HT-29 (cell line): ENCODE results near the gene SNX13. TPM values are rescaled to one million over a fixed set of nuclear protein-coding genes. Genes with fewer than 3 reads are reported as not detected.
A peak's percentile ranks its signal among the peaks of the same experiment; 100 is the strongest.

Experiments used
- DNase-seq: peaks from one replicate; pipeline ENCODE4 v3.0.0-alpha.2; 2015; ENCODE audit warnings: low spot score
- total RNA-seq: library from RNA; depleted of rRNA; stranded (reverse); fragments of >200 nt; shearing (Covaris generic); gene quantifications from 2 replicates; pipeline ENCODE4 v1.2.3, GENCODE V29; 2014; rRNA removed

SNX13 gene, protein sequence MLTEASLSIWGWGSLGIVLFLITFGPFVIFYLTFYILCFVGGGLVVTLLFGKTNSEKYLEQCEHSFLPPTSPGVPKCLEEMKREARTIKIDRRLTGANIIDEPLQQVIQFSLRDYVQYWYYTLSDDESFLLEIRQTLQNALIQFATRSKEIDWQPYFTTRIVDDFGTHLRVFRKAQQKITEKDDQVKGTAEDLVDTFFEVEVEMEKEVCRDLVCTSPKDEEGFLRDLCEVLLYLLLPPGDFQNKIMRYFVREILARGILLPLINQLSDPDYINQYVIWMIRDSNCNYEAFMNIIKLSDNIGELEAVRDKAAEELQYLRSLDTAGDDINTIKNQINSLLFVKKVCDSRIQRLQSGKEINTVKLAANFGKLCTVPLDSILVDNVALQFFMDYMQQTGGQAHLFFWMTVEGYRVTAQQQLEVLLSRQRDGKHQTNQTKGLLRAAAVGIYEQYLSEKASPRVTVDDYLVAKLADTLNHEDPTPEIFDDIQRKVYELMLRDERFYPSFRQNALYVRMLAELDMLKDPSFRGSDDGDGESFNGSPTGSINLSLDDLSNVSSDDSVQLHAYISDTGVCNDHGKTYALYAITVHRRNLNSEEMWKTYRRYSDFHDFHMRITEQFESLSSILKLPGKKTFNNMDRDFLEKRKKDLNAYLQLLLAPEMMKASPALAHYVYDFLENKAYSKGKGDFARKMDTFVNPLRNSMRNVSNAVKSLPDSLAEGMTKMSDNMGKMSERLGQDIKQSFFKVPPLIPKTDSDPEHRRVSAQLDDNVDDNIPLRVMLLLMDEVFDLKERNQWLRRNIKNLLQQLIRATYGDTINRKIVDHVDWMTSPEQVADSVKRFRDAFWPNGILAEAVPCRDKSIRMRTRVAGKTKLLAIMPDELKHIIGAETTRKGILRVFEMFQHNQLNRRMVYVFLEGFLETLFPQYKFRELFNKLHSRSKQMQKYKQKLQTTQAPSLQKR
- total RNA-seq, result 22.7 and 23.5 TPM in 2 replicates

GRCh38 chr7:17940302-17940883 is at the start of gene SNX13:
SNX13 (minus strand) TSS chr7:17940494; CDS start chr7:17940295, 199 bp downstream.
- DNase-seq, result peak; percentile 94

- no peak for DNase-seq
These were observed 49.3 kb upstream of the SNX13 start for GRCh38 chr7:17989546-17989945.

DNA sequence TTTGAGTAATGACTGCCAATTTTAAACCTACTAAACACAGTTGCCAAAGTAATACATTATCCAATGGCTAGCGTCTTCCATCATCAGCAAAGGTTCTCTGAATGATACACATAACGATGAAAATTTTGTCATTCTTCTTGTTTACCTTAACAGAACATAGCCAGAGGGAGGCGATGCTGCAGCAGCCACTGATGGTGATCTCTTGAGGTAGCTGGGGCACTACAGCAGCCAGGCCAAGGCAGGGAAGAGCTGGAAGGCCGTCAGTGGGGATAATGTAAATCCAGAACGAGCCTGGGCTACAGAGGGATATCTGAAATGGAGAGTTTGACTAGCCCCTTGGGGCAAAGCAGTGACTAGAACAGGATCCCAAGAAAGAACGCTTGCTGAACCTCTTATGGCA is 48.6 kb upstream of the SNX13 start:
- DNase-seq, result no peak

GRCh38 chr7:17988141-17988540 is 47.8 kb upstream of the SNX13 start:
- no peak for DNase-seq

GRCh38 chr7:17986851-17987250 is 46.6 kb upstream of the SNX13 start:
- no peak for DNase-seq

DNA sequence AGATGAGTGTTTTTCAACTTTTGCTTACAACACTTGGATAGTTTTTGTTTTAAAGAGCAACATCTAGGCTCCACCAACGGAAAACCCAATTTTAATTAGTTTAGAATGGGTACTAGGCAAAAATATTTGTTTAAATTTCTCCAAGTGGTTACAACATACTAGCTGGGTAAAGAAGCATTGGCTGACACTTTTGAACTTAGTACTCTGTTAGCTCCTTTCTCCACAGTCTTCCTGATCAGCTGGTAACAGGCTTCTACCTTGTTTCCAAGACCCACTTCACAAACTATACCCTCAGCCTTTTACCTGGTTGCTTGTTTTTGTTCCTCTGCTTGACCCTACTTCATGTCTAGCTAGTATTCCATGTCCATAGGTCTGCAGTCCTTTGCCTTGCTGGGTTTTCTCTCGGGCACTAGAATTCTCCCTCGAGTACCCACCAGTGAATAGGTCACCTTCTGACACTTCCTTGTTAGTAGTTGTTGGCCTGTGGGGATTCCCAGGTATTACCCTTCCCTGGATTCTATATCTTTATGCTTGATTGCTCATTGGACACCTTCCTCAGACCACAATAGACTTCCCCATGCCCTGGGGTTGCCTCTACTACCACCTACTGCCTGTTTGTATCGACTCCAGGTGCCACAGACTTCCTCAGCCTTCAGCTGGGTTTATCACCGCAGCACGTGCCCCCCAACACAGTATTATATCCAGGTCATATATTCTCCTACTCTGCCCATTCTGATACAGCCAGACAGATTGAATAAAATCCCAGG is 45.4 kb upstream of the SNX13 start:
- DNase-seq, result no peak

GRCh38 chr7:17984288-17984687 is 44.0 kb upstream of the SNX13 start:
- DNase-seq, result no peak

DNA sequence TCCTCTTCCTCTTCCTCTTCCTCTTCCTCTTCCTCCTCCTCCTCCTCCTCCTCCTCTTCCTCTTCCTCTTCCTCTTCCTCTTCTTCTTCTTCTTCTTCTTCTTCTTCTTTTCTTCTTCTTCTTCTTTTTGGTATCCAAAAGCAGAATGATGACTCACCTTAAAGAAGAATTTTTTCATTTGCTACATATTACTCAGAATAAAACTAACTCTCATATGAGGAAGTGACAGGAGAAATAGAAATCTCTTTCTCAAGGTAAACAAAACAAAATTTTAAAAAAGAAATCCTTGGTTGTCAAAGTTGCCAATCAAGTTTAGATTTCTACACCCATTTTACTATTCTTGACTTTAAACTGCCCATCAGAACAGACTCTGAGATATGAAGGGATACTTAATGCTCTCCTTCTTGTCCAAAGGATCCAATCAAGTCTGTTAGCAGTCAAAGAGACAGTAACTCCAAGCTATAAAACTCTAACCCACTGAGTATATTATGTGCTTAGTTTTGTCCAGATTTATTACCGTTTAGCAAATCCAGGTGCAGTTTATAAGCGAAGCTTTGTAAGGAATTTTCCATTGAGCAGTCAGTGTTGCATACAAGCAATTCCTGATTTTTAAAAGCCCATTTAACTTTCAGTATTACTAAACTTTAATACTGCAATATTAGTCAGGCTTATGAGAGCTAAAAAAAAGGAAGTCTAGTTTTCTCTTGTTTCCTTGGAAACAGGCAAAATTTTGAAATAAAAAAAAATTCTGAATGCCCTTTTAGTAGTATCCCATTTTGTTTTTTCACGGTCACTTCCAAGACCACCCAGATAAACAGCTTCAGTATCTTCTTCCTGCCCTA is 43.1 kb upstream of the SNX13 start:
- DNase-seq, result no peak

DNA sequence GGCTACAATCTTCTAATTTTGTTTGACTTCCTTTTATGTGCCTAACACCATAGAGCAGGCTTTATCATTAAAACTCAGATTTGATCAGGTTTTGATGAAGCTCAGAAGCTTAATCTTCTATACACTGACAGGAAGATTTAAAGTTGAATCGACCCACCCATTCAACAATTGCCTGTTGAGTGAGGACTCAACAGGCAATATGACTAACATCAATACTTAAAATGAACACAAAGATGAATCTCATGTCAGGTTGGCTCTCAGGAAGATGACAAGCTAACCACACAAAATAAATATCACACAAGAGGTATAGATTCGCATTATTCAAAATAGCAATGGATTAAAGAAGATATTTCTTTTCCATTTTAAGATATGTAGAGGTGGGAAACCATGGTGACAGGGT is 36.7 kb upstream of the SNX13 start:
- DNase-seq, result no peak

DNA sequence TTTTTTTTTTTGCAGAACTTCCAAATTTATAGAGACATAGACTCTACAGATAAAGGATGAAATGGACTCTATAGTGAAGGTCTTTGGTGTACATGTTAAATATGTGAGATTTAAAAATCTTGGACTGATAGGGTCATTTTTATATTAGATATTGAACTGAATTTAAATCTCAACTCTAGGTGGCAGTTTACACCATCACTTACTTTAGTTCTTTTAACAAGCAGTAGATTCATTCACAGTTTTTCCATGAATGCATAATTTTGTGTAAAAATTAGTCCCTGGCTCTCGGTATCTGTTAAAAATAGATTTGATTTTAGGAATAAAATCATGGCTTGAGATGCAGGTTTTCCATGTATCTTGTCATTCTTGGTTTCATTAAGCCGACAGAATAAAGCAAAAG is 31.1 kb upstream of the SNX13 start:
- DNase-seq, result no peak

DNA sequence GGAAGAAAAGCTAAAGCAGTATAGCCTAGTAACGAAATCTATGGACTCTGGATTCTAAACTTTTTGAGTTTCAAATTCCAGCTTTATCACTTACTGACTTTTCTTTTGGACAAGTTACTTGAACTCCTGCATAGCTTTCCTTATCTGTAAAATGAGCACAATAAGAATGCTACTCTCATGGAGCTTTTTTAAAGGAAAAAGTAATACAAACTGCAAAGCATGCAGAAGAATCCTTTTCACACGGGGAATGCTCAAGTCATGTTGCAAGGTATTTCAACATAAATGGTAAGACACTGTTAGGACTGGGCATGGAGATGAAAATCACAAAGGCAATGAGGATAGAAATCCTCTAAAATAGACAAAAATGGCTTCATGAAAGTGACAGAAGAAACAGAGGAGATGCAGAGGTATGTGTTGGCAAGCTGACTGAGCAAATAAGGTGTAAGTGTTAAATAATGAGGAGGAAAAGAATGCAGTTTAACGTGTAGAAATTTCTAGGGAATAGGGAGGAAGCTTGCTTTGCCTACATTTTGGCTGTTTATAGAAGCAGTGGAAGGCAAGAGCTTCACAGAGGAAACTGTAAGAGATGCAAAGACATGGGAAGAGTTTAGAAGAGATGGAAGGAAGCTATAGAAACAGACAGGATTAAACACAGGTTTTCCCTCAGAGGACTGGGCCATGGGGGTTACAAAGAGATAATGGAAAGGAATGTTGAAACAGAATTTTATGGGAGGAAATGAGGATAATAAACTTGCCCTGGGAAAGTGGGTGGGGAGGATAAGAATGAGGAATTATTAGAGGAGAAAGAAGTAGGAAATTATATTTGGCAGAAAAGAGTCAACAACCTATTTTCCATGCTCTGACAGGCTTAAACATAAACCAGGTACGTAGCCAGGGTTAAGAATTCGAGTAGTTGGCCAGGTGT is 28.8 kb upstream of the SNX13 start:
- DNase-seq, result peak; percentile 55

DNA sequence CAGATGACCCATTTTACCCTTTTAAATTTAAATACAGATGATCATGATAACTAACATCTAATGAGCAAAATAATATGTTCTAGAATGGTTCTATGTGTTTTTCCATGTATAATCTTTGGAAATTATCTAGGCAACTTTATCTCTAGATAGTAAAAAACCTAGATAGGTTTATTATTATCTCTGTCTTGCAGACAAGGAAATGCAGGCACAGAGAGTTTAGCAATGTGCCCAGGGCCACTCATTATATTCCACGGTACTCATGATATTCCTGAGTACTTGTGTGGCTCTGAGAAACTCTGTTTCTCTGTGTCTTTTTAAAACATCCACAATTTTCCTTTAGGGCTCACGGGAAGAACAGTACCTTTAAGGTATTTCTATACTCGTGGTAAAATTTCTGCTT is 26.4 kb upstream of the SNX13 start:
- DNase-seq, result no peak

- no peak for DNase-seq
These were observed 25.3 kb upstream of the SNX13 start for GRCh38 chr7:17965603-17966002.

GRCh38 chr7:17963281-17963680 is 23.0 kb upstream of the SNX13 start:
- DNase-seq, result no peak

GRCh38 chr7:17962652-17963051 is 22.4 kb upstream of the SNX13 start:
- DNase-seq, result no peak

GRCh38 chr7:17957871-17958270 is 17.6 kb upstream of the SNX13 start:
- DNase-seq, result no peak

GRCh38 chr7:17952387-17952786 is 12.1 kb upstream of the SNX13 start:
- no peak for DNase-seq

- no peak for DNase-seq
These were observed 11.5 kb upstream of the SNX13 start for GRCh38 chr7:17951742-17952254.
